ENCODE measurements around the gene NEK1. TPM values are rescaled to one million over a fixed set of nuclear protein-coding genes. Genes with fewer than 3 reads are reported as not detected.

NEK1 gene
- total and polyA plus RNA-seq, 2 donors (not counting 1 experiment from before 2014, with no cell fraction given) = 3.3 to 21.4 TPM

DNA sequence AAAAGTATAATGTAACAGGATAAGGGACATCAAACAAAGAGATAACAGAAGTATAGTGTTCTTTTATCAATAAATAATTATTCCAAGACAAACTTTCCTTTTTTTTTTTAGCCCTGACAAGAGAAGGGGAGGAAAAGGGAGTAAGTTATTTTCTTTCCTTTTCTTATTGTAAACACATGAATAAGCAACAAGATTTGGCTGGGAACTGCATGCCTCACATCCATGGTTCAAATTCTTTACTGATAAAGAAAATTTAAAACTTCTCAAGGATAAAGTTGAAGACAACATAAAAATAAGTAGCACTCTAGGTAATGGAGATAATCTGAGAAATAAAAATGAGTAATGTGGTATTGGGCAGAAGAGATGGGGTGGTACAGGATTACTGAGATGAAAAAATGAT, 71.6 kb downstream of the NEK1 start:
- peaks cover 0 to 3% of the 10 kb centered on the region in 2 experiments for H3K36me3 ChIP-seq (replicated peaks in 1 of 2; ENCODE audit: control extremely low read depth in 1 of 2, control insufficient read depth in 1 of 2, extremely low read depth in 1 of 2, insufficient read depth in 2 of 2, low read length in 1 of 2)
- no peak for ATAC-seq (ENCODE audit: low read depth)
- peaks cover 8% of the 10 kb centered on the region for H3K9me3 Mint-ChIP-seq (ENCODE audit: insufficient read depth)
- TF ChIP-seq CTCF (IDR thresholded peaks at IDR 0.05) = no peak
- no peak for TF ChIP-seq EZH2 (IDR thresholded peaks at IDR 0.05; ENCODE audit: borderline replicate concordance, insufficient read depth, low read depth, low read length, poor library complexity, severe bottlenecking)
- DNase-seq = no peak
- H3K27me3 Mint-ChIP-seq = no peaks in the 10 kb centered on the region
- no peak overlapping the region for H2AFZ ChIP-seq (ENCODE audit: insufficient read depth, low read depth, low read length, poor library complexity, severe bottlenecking)
- H3K4me2 ChIP-seq (replicated peaks; ENCODE audit: low read depth, low read length, poor library complexity, severe bottlenecking) = no peak overlapping the region
- H4K20me1 ChIP-seq (ENCODE audit: control insufficient read depth, insufficient read depth, low read length, poor library complexity, severe bottlenecking) = no peaks in the 10 kb centered on the region
- H3K27ac ChIP-seq (ENCODE audit: low read length in 2 of 2) = no peak overlapping the region
- ChIA-PET POLR2A (no interaction called here), CTCF (no interaction called here)
- H3K27me3 ChIP-seq (replicated peaks in 1 of 4; ENCODE audit: control extremely low read depth in 1 of 4, control insufficient read depth in 3 of 4, insufficient read depth in 4 of 4, low read length in 3 of 4) = no peaks in the 10 kb centered on the region
- H3K9ac ChIP-seq (ENCODE audit: low read length) = no peak overlapping the region
- peaks cover 3 to 4% (median 3%) of the 10 kb centered on the region in 3 donors for H3K9me3 ChIP-seq (ENCODE audit: control extremely low read depth in 1 of 3, control insufficient read depth in 2 of 3, insufficient read depth in 1 of 3, low read length in 2 of 3)
- H3K79me2 ChIP-seq (ENCODE audit: control insufficient read depth, insufficient read depth, low read length) = no peaks in the 10 kb centered on the region
- H3K4me1 ChIP-seq (ENCODE audit: control insufficient read depth in 2 of 2, insufficient read depth in 2 of 2, low read length in 2 of 2) = no peaks in the 10 kb centered on the region
- H3K4me3 Mint-ChIP-seq = no peak overlapping the region
- intact Hi-C loops (cut with micrococcal nuclease) = no loop called here
- H3K4me3 ChIP-seq (ENCODE audit: control extremely low read depth in 1 of 5, extremely low read depth in 1 of 5, insufficient read depth in 1 of 5, low read depth in 2 of 5, low read length in 4 of 5) = no peak overlapping the region
- H3K4me1 Mint-ChIP-seq = no peaks in the 10 kb centered on the region
- no peak overlapping the region for H3K27ac Mint-ChIP-seq

GRCh38 chr4:169530048-169530447, 82.3 kb downstream of the NEK1 start:
- Histone ChIP-seq H3K4me3 (ENCODE audit: control extremely low read depth in 1 of 5, extremely low read depth in 1 of 5, insufficient read depth in 1 of 5, low read depth in 2 of 5, low read length in 4 of 5) (no peak overlapping the region), H3K9ac (ENCODE audit: low read length) (no peak overlapping the region), H3K27ac (ENCODE audit: low read length in 2 of 2) (no peak overlapping the region), H3K4me2 (replicated peaks; ENCODE audit: low read depth, low read length, poor library complexity, severe bottlenecking) (no peak overlapping the region), H3K27me3 (replicated peaks in 1 of 4; ENCODE audit: control extremely low read depth in 1 of 4, control insufficient read depth in 3 of 4, insufficient read depth in 4 of 4, low read length in 3 of 4) (no peaks in the 10 kb centered on the region), H3K4me1 (ENCODE audit: control insufficient read depth in 2 of 2, insufficient read depth in 2 of 2, low read length in 2 of 2) (no peaks in the 10 kb centered on the region), H4K20me1 (ENCODE audit: control insufficient read depth, insufficient read depth, low read length, poor library complexity, severe bottlenecking) (no peaks in the 10 kb centered on the region), H3K79me2 (ENCODE audit: control insufficient read depth, insufficient read depth, low read length) (no peaks in the 10 kb centered on the region), H3K36me3 (replicated peaks in 1 of 2; ENCODE audit: control extremely low read depth in 1 of 2, control insufficient read depth in 1 of 2, extremely low read depth in 1 of 2, insufficient read depth in 2 of 2, low read length in 1 of 2) (peaks cover 8 to 33% of the 10 kb centered on the region in 2 experiments), H2AFZ (ENCODE audit: insufficient read depth, low read depth, low read length, poor library complexity, severe bottlenecking) (no peak overlapping the region), H3K9me3 (ENCODE audit: control extremely low read depth in 1 of 3, control insufficient read depth in 2 of 3, insufficient read depth in 1 of 3, low read length in 2 of 3) (no peaks in the 10 kb centered on the region)
- ATAC-seq (ENCODE audit: low read depth) (no peak), DNase-seq (no peak)
- CTCF ChIA-PET = no interaction called here
- 100% methylated on average over 1 of the region's 2 CpGs for WGBS (ENCODE audit: insufficient coverage)
- no peak for TF ChIP-seq EZH2 (IDR thresholded peaks at IDR 0.05; ENCODE audit: borderline replicate concordance, insufficient read depth, low read depth, low read length, poor library complexity, severe bottlenecking)
- no peak for TF ChIP-seq CTCF (IDR thresholded peaks at IDR 0.05)
- intact Hi-C loops (cut with micrococcal nuclease) = no loop called here
- H3K27me3 Mint-ChIP-seq = no peaks in the 10 kb centered on the region
- no peaks in the 10 kb centered on the region for H3K4me1 Mint-ChIP-seq
- no peak overlapping the region for H3K4me3 Mint-ChIP-seq
- POLR2A ChIA-PET = no interaction called here
- H3K9me3 Mint-ChIP-seq (ENCODE audit: insufficient read depth) = no peaks in the 10 kb centered on the region
- no peak overlapping the region for H3K27ac Mint-ChIP-seq

Measured in B cell (primary cell).